Tibial artery (tissue), 4 donors: Measurements from ENCODE around the gene ZIC1.

Experiments used
- DNase-seq, 2 donors: peaks; one replicate each; pipeline ENCODE4 v3.0.0-alpha.2; 2019
- H3K27ac ChIP-seq, 2 donors: fragments of 200-600 bp; sonication (generic) in 1 of 2; 1 replicate in 1 of 2; 2 replicates in 1 of 2; pipeline ENCODE4 v1.5.1; 2018 to 2019; ENCODE audit warnings: mild to moderate bottlenecking in 1 of 2
- H3K27me3 ChIP-seq, 2 donors: fragments of 200-600 bp; sonication (generic) in 1 of 2; one replicate each; pipeline versions ENCODE4 v1.5.1 to v1.6.0; 2016 to 2019
- H3K36me3 ChIP-seq, 3 donors: fragments of 200-600 bp; sonication (generic) in 2 of 3; one replicate each; pipeline ENCODE4 v1.5.1; 2016 to 2019; ENCODE audit warnings: mild to moderate bottlenecking in 2 of 3
- H3K4me1 ChIP-seq, 4 donors: fragments of 200-600 bp; sonication (generic) in 2 of 4; 1 replicate in 3 of 4; 2 replicates in 1 of 4; pipeline ENCODE4 v1.5.1; 2016 to 2019
- H3K4me3 ChIP-seq, 2 donors: fragments of 200-600 bp; sonication (generic) in 1 of 2; 1 replicate in 1 of 2; 2 replicates in 1 of 2; pipeline ENCODE4 v1.5.1; 2018 to 2019; ENCODE audit warnings: mild to moderate bottlenecking in 2 of 2
- H3K9me3 ChIP-seq, 3 donors: fragments of 200-600 bp; sonication (generic) in 1 of 3; one replicate each; pipeline ENCODE4 v1.5.1; 2016 to 2019
- CTCF ChIP-seq, 2 experiments: fragments of 200-600 bp in 1 of 2; fragments of 450-650 bp in 1 of 2; IDR thresholded peaks; one replicate each; pipeline ENCODE4 v1.5.1; 2017 to 2019; ENCODE audit warnings: antibody characterized with exemption in 2 of 2, mild to moderate bottlenecking in 1 of 2, moderate library complexity in 1 of 2
- intact Hi-C: fragments of 100-400 bp; cut with DNase I; formaldehyde crosslinking; loops from one replicate; pipeline ENCODE4 v1.15.0; 2023; ENCODE audit warnings: low total_unique reads

The ZIC1 gene

GRCh38 chr3:147400111-147400510 is 9.1 kb upstream of the ZIC1 start:
- no peak overlapping the region for H3K4me3 ChIP-seq
- TF ChIP-seq CTCF (IDR thresholded peaks at IDR 0.05) = no peak
- no peaks in the 10 kb centered on the region for H3K9me3 ChIP-seq
- H3K36me3 ChIP-seq = no peaks in the 10 kb centered on the region
- H3K27ac ChIP-seq = no peak overlapping the region
- H3K4me1 ChIP-seq = peaks cover 0 to 25% (median 16%) of the 10 kb centered on the region in 4 donors
- intact Hi-C loops = no loop called here
- peaks cover 0 to 93% of the 10 kb centered on the region in 2 donors for H3K27me3 ChIP-seq
- no peak for DNase-seq

- Histone ChIP-seq H3K27me3 (peaks cover 0 to 93% of the 10 kb centered on the region in 2 donors), H3K36me3 (no peaks in the 10 kb centered on the region), H3K27ac (no peak overlapping the region), H3K4me1 (peaks cover 0 to 20% (median 13%) of the 10 kb centered on the region in 4 donors), H3K4me3 (no peak overlapping the region), H3K9me3 (no peaks in the 10 kb centered on the region)
- no peak for DNase-seq
- intact Hi-C loops = no loop called here
- no peak for TF ChIP-seq CTCF (IDR thresholded peaks at IDR 0.05)
These were observed 8.2 kb upstream of the ZIC1 start for GRCh38 chr3:147400999-147401398.

GRCh38 chr3:147401421-147401820 is 7.7 kb upstream of the ZIC1 start:
- intact Hi-C loops = no loop called here
- peaks cover 0 to 93% of the 10 kb centered on the region in 2 donors for H3K27me3 ChIP-seq
- TF ChIP-seq CTCF (IDR thresholded peaks at IDR 0.05) = no peak

GRCh38 chr3:147402159-147402558 is 7.0 kb upstream of the ZIC1 start:
- intact Hi-C loops = no loop called here
- TF ChIP-seq CTCF (IDR thresholded peaks at IDR 0.05) = no peak
- Histone ChIP-seq H3K9me3 (no peaks in the 10 kb centered on the region), H3K4me1 (peaks cover 0 to 11% (median 4%) of the 10 kb centered on the region in 4 donors), H3K27ac (no peak overlapping the region), H3K4me3 (no peak overlapping the region), H3K27me3 (peaks cover 1 to 93% of the 10 kb centered on the region in 2 donors), H3K36me3 (no peaks in the 10 kb centered on the region)
- no peak for DNase-seq

More at GRCh38 chr3:147401421-147401820, 7.7 kb upstream of the ZIC1 start:
- no peaks in the 10 kb centered on the region for H3K9me3 ChIP-seq
- H3K27ac ChIP-seq = no peak overlapping the region
- no peak for DNase-seq
- no peaks in the 10 kb centered on the region for H3K36me3 ChIP-seq
- peaks cover 0 to 16% (median 11%) of the 10 kb centered on the region in 4 donors for H3K4me1 ChIP-seq
- H3K4me3 ChIP-seq = no peak overlapping the region

- TF ChIP-seq CTCF (IDR thresholded peaks at IDR 0.05) = no peak
- Histone ChIP-seq H3K4me1 (peaks cover 0 to 15% (median 0%) of the 10 kb centered on the region in 4 donors), H3K4me3 (no peak overlapping the region), H3K36me3 (no peaks in the 10 kb centered on the region), H3K27ac (no peak overlapping the region), H3K27me3 (peaks cover 3 to 93% of the 10 kb centered on the region in 2 donors), H3K9me3 (no peaks in the 10 kb centered on the region)
- DNase-seq = no peak
- intact Hi-C loops = no loop called here
These were observed 5.7 kb upstream of the ZIC1 start for GRCh38 chr3:147403511-147403910.
